Skeletal muscle tissue (tissue), 4 donors: ENCODE data around the gene LRRC75B. TPM values are rescaled to one million over a fixed set of nuclear protein-coding genes. Genes with fewer than 3 reads are reported as not detected.
A peak's percentile ranks its signal among the peaks of the same experiment; 100 is the strongest.

Experiments
- H3K27ac ChIP-seq: one replicate; pipeline ENCODE4 v1.7.0; 2013; ENCODE audit warnings: mild to moderate bottlenecking, low read depth, low read length, inconsistent platforms
- H3K27me3 ChIP-seq, 3 donors: one replicate each; pipeline ENCODE4 v1.7.0; 2013; ENCODE audit warnings: low read length in 3 of 3; ENCODE audit not compliant: control insufficient read depth in 3 of 3, insufficient read depth in 3 of 3
- H3K36me3 ChIP-seq, 3 donors: one replicate each; pipeline ENCODE4 v1.7.0; 2013; ENCODE audit warnings: low read length in 3 of 3; ENCODE audit not compliant: control insufficient read depth in 3 of 3, insufficient read depth in 3 of 3
- H3K4me1 ChIP-seq, 3 donors: one replicate each; pipeline ENCODE4 v1.7.0; 2013; ENCODE audit warnings: low read length in 3 of 3, mild to moderate bottlenecking in 3 of 3; ENCODE audit not compliant: control insufficient read depth in 3 of 3, insufficient read depth in 3 of 3
- H3K4me3 ChIP-seq, 3 donors: one replicate each; pipeline ENCODE4 v1.7.0; 2013; ENCODE audit warnings: low read length in 3 of 3
- H3K9ac ChIP-seq, 3 donors: one replicate each; pipeline ENCODE4 v1.7.0; 2013; ENCODE audit warnings: low read length in 3 of 3, mild to moderate bottlenecking in 3 of 3, moderate library complexity in 2 of 3, low read depth in 1 of 3
- H3K9me3 ChIP-seq, 3 donors: one replicate each; pipeline ENCODE4 v1.7.0; 2013; ENCODE audit warnings: low read length in 3 of 3; ENCODE audit not compliant: control insufficient read depth in 3 of 3
- total RNA-seq: library from RNA; depleted of rRNA; stranded (reverse); fragments of >200 nt; gene quantifications from one replicate; pipeline ENCODE4 v1.2.3, GENCODE V29; 2014
- donor health status: Osteomylitis.

Gene LRRC75B
- total RNA-seq, 1 donor from 2014 or later = 1.6 TPM

GRCh38 chr22:24578355-24579257, 14.3 kb downstream of the LRRC75B start:
- Histone ChIP-seq H3K4me1 (peaks cover 0 to 7% (median 5%) of the 10 kb centered on the region in 3 donors), H3K4me3 (no peak overlapping the region), H3K27ac (no peak overlapping the region), H3K9ac (no peak overlapping the region), H3K27me3 (no peaks in the 10 kb centered on the region), H3K36me3 (peaks cover 1 to 12% (median 2%) of the 10 kb centered on the region in 3 donors), H3K9me3 (no peaks in the 10 kb centered on the region)

GRCh38 chr22:24576778-24577177, 16.1 kb downstream of the LRRC75B start:
- Histone ChIP-seq H3K36me3 (peaks cover 12 to 30% (median 19%) of the 10 kb centered on the region in 3 donors), H3K9me3 (no peaks in the 10 kb centered on the region), H3K27me3 (no peaks in the 10 kb centered on the region), H3K9ac (no peak overlapping the region), H3K4me1 (no peaks in the 10 kb centered on the region), H3K4me3 (no peak overlapping the region), H3K27ac (no peak overlapping the region)

GRCh38 chr22:24571266-24571665, 21.6 kb downstream of the LRRC75B start:
- H3K36me3 ChIP-seq = peaks cover 34 to 57% (median 42%) of the 10 kb centered on the region in 3 donors

GRCh38 chr22:24567668-24568067, 25.2 kb downstream of the LRRC75B start:
- no peak overlapping the region for H3K27ac ChIP-seq
- H3K27me3 ChIP-seq = no peaks in the 10 kb centered on the region
- H3K4me1 ChIP-seq = peaks cover 34 to 44% (median 44%) of the 10 kb centered on the region in 3 donors
- H3K9ac ChIP-seq = no peak overlapping the region
- H3K36me3 ChIP-seq = peaks cover 26 to 38% (median 32%) of the 10 kb centered on the region in 3 donors
- H3K4me3 ChIP-seq = no peak overlapping the region
- no peaks in the 10 kb centered on the region for H3K9me3 ChIP-seq

More at GRCh38 chr22:24571266-24571665, 21.6 kb downstream of the LRRC75B start:
- no peak overlapping the region for H3K9ac ChIP-seq
- H3K9me3 ChIP-seq = no peaks in the 10 kb centered on the region
- no peaks in the 10 kb centered on the region for H3K27me3 ChIP-seq
- peaks cover 9 to 15% (median 10%) of the 10 kb centered on the region in 3 donors for H3K4me1 ChIP-seq
- no peak overlapping the region for H3K27ac ChIP-seq
- H3K4me3 ChIP-seq = no peak overlapping the region

GRCh38 chr22:24566899-24567511, 25.9 kb downstream of the LRRC75B start:
- Histone ChIP-seq H3K4me3 (no peak overlapping the region), H3K27me3 (no peaks in the 10 kb centered on the region), H3K9ac (no peak overlapping the region), H3K9me3 (no peaks in the 10 kb centered on the region), H3K27ac (no peak overlapping the region), H3K4me1 (peaks cover 36 to 47% (median 47%) of the 10 kb centered on the region in 3 donors), H3K36me3 (peaks cover 23 to 34% (median 25%) of the 10 kb centered on the region in 3 donors)

GRCh38 chr22:24565077-24565476, 27.8 kb downstream of the LRRC75B start:
- no peaks in the 10 kb centered on the region for H3K9me3 ChIP-seq
- peak overlapping the region in 1 of 3 donors; percentile 54 for H3K9ac ChIP-seq
- H3K27me3 ChIP-seq = no peaks in the 10 kb centered on the region
- peaks cover 15 to 31% (median 20%) of the 10 kb centered on the region in 3 donors for H3K36me3 ChIP-seq
- peaks cover 41 to 58% (median 53%) of the 10 kb centered on the region in 3 donors for H3K4me1 ChIP-seq
- H3K4me3 ChIP-seq = no peak overlapping the region
- H3K27ac ChIP-seq = no peak overlapping the region

GRCh38 chr22:24564376-24565058, 28.4 kb downstream of the LRRC75B start:
- peaks cover 10 to 28% (median 16%) of the 10 kb centered on the region in 3 donors for H3K36me3 ChIP-seq
- peaks cover 45 to 61% (median 56%) of the 10 kb centered on the region in 3 donors for H3K4me1 ChIP-seq
- H3K27ac ChIP-seq = peak overlapping the region; percentile 91
- H3K9me3 ChIP-seq = no peaks in the 10 kb centered on the region
- H3K27me3 ChIP-seq = no peaks in the 10 kb centered on the region
- H3K9ac ChIP-seq = peak overlapping the region; percentile 67 to 70 (median 70)
- peak overlapping the region in 2 of 3 donors; percentile 3 to 45 for H3K4me3 ChIP-seq

GRCh38 chr22:24563246-24563645, 29.6 kb downstream of the LRRC75B start:
- Histone ChIP-seq H3K27me3 (no peaks in the 10 kb centered on the region), H3K36me3 (peaks cover 9 to 32% (median 11%) of the 10 kb centered on the region in 3 donors), H3K9me3 (no peaks in the 10 kb centered on the region), H3K9ac (peak overlapping the region in 2 of 3 donors; percentile 28 to 54), H3K4me3 (no peak overlapping the region), H3K27ac (peak overlapping the region; percentile 91), H3K4me1 (peaks cover 53 to 73% (median 65%) of the 10 kb centered on the region in 3 donors)

- H3K9me3 ChIP-seq = no peaks in the 10 kb centered on the region
- peak overlapping the region; percentile 36 for H3K27ac ChIP-seq
- peak overlapping the region in 1 of 3 donors; percentile 4 for H3K4me3 ChIP-seq
- no peaks in the 10 kb centered on the region for H3K27me3 ChIP-seq
- peak overlapping the region in 1 of 3 donors; percentile 24 for H3K9ac ChIP-seq
- peaks cover 7 to 35% (median 20%) of the 10 kb centered on the region in 3 donors for H3K36me3 ChIP-seq
- H3K4me1 ChIP-seq = peaks cover 45 to 64% (median 50%) of the 10 kb centered on the region in 3 donors
Observed at GRCh38 chr22:24559471-24559870, 33.4 kb downstream of the LRRC75B start.
